Kidney (tissue), 14 donors: ENCODE measurements around the gene ZNF462. TPM values are rescaled to one million over a fixed set of nuclear protein-coding genes. Genes with fewer than 3 reads are reported as not detected.

Experiments
- DNase-seq, 5 donors: peaks; one replicate each; pipeline ENCODE4 v3.0.0-alpha.2; 2013 to 2020
- FAIRE-seq: peaks from 2 replicates; lab custom pipeline; 2012; peaks lifted over from hg19 to GRCh38; lab: Jason Lieb, UNC
- H3K27ac ChIP-seq, 2 donors: one replicate each; pipeline ENCODE4 v1.7.0; 2013; ENCODE audit warnings: low read depth in 2 of 2, low read length in 2 of 2, inconsistent platforms in 1 of 2
- H3K27me3 ChIP-seq: one replicate; pipeline ENCODE4 v1.7.1; 2013; ENCODE audit warnings: low read length, inconsistent platforms; ENCODE audit not compliant: control insufficient read depth, insufficient read depth
- H3K36me3 ChIP-seq, 3 donors: one replicate each; pipeline versions ENCODE4 v1.7.0 to v1.7.1; 2013; ENCODE audit warnings: low read length in 3 of 3, control low read depth in 1 of 3, inconsistent platforms in 1 of 3; ENCODE audit not compliant: insufficient read depth in 3 of 3, control insufficient read depth in 2 of 3
- H3K4me1 ChIP-seq, 3 donors: one replicate each; pipeline versions ENCODE4 v1.7.0 to v1.7.1; 2013; ENCODE audit warnings: low read length in 3 of 3, inconsistent platforms in 1 of 3, low read depth in 1 of 3; ENCODE audit not compliant: control insufficient read depth in 2 of 3, insufficient read depth in 2 of 3
- H3K4me3 ChIP-seq, 3 donors: one replicate each; pipeline versions ENCODE4 v1.7.0 to v1.8.1; 2013; ENCODE audit warnings: low read length in 3 of 3, control low read depth in 1 of 3, inconsistent platforms in 1 of 3
- H3K9ac ChIP-seq, 3 donors: one replicate each; pipeline versions ENCODE4 v1.7.0 to v1.7.1; 2013; ENCODE audit warnings: low read length in 3 of 3, control low read depth in 1 of 3, inconsistent platforms in 1 of 3
- H3K9me3 ChIP-seq, 3 donors: one replicate each; pipeline versions ENCODE4 v1.7.0 to v1.7.1; 2013; ENCODE audit warnings: low read length in 3 of 3, control low read depth in 1 of 3, inconsistent platforms in 1 of 3; ENCODE audit not compliant: control insufficient read depth in 2 of 3, insufficient read depth in 1 of 3
- CTCF ChIP-seq: IDR thresholded peaks from 3 replicates; pipeline ENCODE4 v1.5.1; 2012; ENCODE audit warnings: mild to moderate bottlenecking, moderate library complexity, borderline replicate concordance; ENCODE audit not compliant: insufficient read depth; ENCODE audit errors: extremely low read depth
- intact Hi-C: fragments of 100-400 bp; cut with DNase I; formaldehyde crosslinking; loops from one replicate; pipeline ENCODE4 v1.11.1; 2022
- polyA plus RNA-seq: library from polyadenylated mRNA; stranded (reverse); fragments of 350-450 nt; fragmentation: Illumina TruSeq; extraction: RNeasy Lipid Tissue Mini Kit (QIAGEN cat#74804); gene quantifications from one replicate; pipeline ENCODE4 v1.2.3, GENCODE V29; 2014; ENCODE audit warnings: low read depth, low replicate concordance; ENCODE audit not compliant: insufficient read depth
- total RNA-seq: library from RNA; stranded (reverse); fragmentation: NEBNext Ultra II Directional; extraction: Animal tissue kit (Norgen Biotek cat#: 25700); gene quantifications from one replicate; pipeline ENCODE4 v1.2.1, GENCODE V29; 2021
- donor health status: control.
- donor health status: control.
- donor health status: control.
- donor health status: control.
- donor health status: control.
- donor health status: DM: yes; HTN: yes; CAD: no.
- donor health status: Normal renal cell carcinoma (clear cell type).

The ZNF462 gene
- total and polyA plus RNA-seq, 2 donors from 2014 or later, result 1.8 to 47.0 TPM

GRCh38 chr9:106933470-106933869 lies 70.5 kb downstream of the ZNF462 start:
- no peak for TF ChIP-seq CTCF
- no peak for FAIRE-seq
- H3K27me3 ChIP-seq, result no peaks in the 10 kb centered on the region

GRCh38 chr9:106934442-106935238 lies 71.7 kb downstream of the ZNF462 start:
- Histone ChIP-seq H3K27me3 (no peaks in the 10 kb centered on the region), H3K27ac (no peak overlapping the region), H3K4me1 (peaks cover 3 to 9% (median 7%) of the 10 kb centered on the region in 3 donors), H3K4me3 (no peak overlapping the region), H3K9me3 (no peaks in the 10 kb centered on the region), H3K9ac (no peak overlapping the region), H3K36me3 (peaks cover 14 to 45% (median 18%) of the 10 kb centered on the region in 3 donors)
- DNase-seq, result no peak
- intact Hi-C loops, result no loop called here
- TF ChIP-seq CTCF, result no peak
- FAIRE-seq, result no peak

More at GRCh38 chr9:106933470-106933869, 70.5 kb downstream of the ZNF462 start:
- H3K4me1 ChIP-seq, result peaks cover 3 to 10% (median 9%) of the 10 kb centered on the region in 3 donors
- no peak for DNase-seq
- no peaks in the 10 kb centered on the region for H3K9me3 ChIP-seq
- no peak overlapping the region for H3K9ac ChIP-seq
- intact Hi-C loops, result no loop called here
- no peak overlapping the region for H3K27ac ChIP-seq
- H3K4me3 ChIP-seq, result no peak overlapping the region
- peaks cover 10 to 45% (median 14%) of the 10 kb centered on the region in 3 donors for H3K36me3 ChIP-seq

- no peak overlapping the region for H3K4me3 ChIP-seq
- H3K36me3 ChIP-seq, result peaks cover 14 to 53% (median 15%) of the 10 kb centered on the region in 3 donors
- no peaks in the 10 kb centered on the region for H3K27me3 ChIP-seq
- no peaks in the 10 kb centered on the region for H3K4me1 ChIP-seq
- no peaks in the 10 kb centered on the region for H3K9me3 ChIP-seq
- FAIRE-seq (no peak), DNase-seq (no peak)
- no peak for TF ChIP-seq CTCF
- H3K9ac ChIP-seq, result no peak overlapping the region
- intact Hi-C loops, result no loop called here
- H3K27ac ChIP-seq, result no peak overlapping the region
Observed at GRCh38 chr9:106936680-106937079, 73.7 kb downstream of the ZNF462 start.
